CD14-positive monocyte (primary cell): Measurements from ENCODE around the gene EPHB2. TPM values are rescaled to one million over a fixed set of nuclear protein-coding genes. Genes with fewer than 3 reads are reported as not detected.
A peak's percentile ranks its signal among the peaks of the same experiment; 100 is the strongest.

Experiments used
- DNase-seq, 3 donors: peaks; one replicate each; pipeline ENCODE4 v3.0.0-alpha.2; 2011 to 2022
- H2AFZ ChIP-seq: 2 replicates; pipeline ENCODE4 v1.6.0; 2012; ENCODE audit warnings: mild to moderate bottlenecking, low read depth, low read length, inconsistent platforms; ENCODE audit not compliant: insufficient read depth, poor library complexity, severe bottlenecking
- H3K27ac ChIP-seq, 2 donors: 1 replicate in 1 of 2; 2 replicates in 1 of 2; pipeline ENCODE4 v1.5.1; 2012 to 2013; ENCODE audit warnings: low read length in 2 of 2, control low read depth in 1 of 2, inconsistent platforms in 1 of 2, low read depth in 1 of 2, mild to moderate bottlenecking in 1 of 2
- H3K27me3 ChIP-seq, 2 donors: one replicate each; pipeline versions ENCODE4 v1.6.0 to v1.6.1; 2011 to 2013; ENCODE audit warnings: low read length in 2 of 2; ENCODE audit not compliant: control insufficient read depth in 2 of 2, insufficient read depth in 2 of 2
- H3K36me3 ChIP-seq, 2 donors: replicated peaks in 1 of 2; 1 replicate in 1 of 2; 2 replicates in 1 of 2; pipeline versions ENCODE4 v1.5.1 to v1.6.1; 2012 to 2013; ENCODE audit warnings: low read length in 2 of 2, control low read depth in 1 of 2, inconsistent platforms in 1 of 2, mild to moderate bottlenecking in 1 of 2; ENCODE audit not compliant: insufficient read depth in 2 of 2, control insufficient read depth in 1 of 2
- H3K4me1 ChIP-seq, 2 donors: 1 replicate in 1 of 2; 2 replicates in 1 of 2; pipeline versions ENCODE4 v1.5.1 to v1.6.1; 2012 to 2013; ENCODE audit warnings: low read length in 2 of 2, control low read depth in 1 of 2, inconsistent platforms in 1 of 2, mild to moderate bottlenecking in 1 of 2, moderate library complexity in 1 of 2; ENCODE audit not compliant: insufficient read depth in 2 of 2, control insufficient read depth in 1 of 2
- H3K4me2 ChIP-seq: replicated peaks from 2 replicates; pipeline ENCODE3; 2012; ENCODE audit warnings: low read length, moderate library complexity, mild to moderate bottlenecking; ENCODE audit not compliant: poor library complexity, severe bottlenecking; ENCODE audit errors: extremely low read depth
- H3K4me3 ChIP-seq, 3 experiments: fragments of 200-600 bp in 1 of 3; sonication (generic) in 1 of 3; replicated peaks in 1 of 3; 1 replicate in 2 of 3; 2 replicates in 1 of 3; pipeline ENCODE4 v1.5.1; 2011 to 2013; ENCODE audit warnings: low read length in 3 of 3, mild to moderate bottlenecking in 3 of 3, control low read depth in 2 of 3, low read depth in 2 of 3, inconsistent platforms in 1 of 3, moderate library complexity in 1 of 3
- H3K79me2 ChIP-seq: 2 replicates; pipeline ENCODE4 v1.6.0; 2012; ENCODE audit warnings: mild to moderate bottlenecking, control low read depth, inconsistent platforms, low read length, moderate library complexity; ENCODE audit not compliant: insufficient read depth
- H3K9ac ChIP-seq: 2 replicates; pipeline ENCODE4 v1.6.0; 2017; ENCODE audit warnings: low read length, mild to moderate bottlenecking; ENCODE audit not compliant: insufficient read depth, poor library complexity, severe bottlenecking
- H3K9me3 ChIP-seq, 2 donors: replicated peaks in 1 of 2; 1 replicate in 1 of 2; 2 replicates in 1 of 2; pipeline versions ENCODE4 v1.5.1 to v1.6.1; 2012 to 2013; ENCODE audit warnings: low read length in 2 of 2, control low read depth in 1 of 2; ENCODE audit not compliant: control insufficient read depth in 1 of 2, insufficient read depth in 1 of 2
- H4K20me1 ChIP-seq: 2 replicates; pipeline ENCODE4 v1.6.0; 2012; ENCODE audit warnings: mild to moderate bottlenecking, low read length, control low read depth, moderate library complexity; ENCODE audit not compliant: insufficient read depth
- H3K27ac Mint-ChIP-seq, 7 donors: one replicate each; pipeline ENCODE4 v1.8.0; 2020; ENCODE audit warnings: mild to moderate bottlenecking in 7 of 7, mixed read lengths in 7 of 7, moderate library complexity in 6 of 7, inconsistent platforms in 2 of 7
- H3K27me3 Mint-ChIP-seq, 3 donors: one replicate each; pipeline ENCODE4 v1.8.0; 2021 to 2022; ENCODE audit warnings: low read depth in 3 of 3, mild to moderate bottlenecking in 3 of 3, mixed read lengths in 3 of 3, moderate library complexity in 3 of 3, inconsistent platforms in 1 of 3
- H3K36me3 Mint-ChIP-seq, 2 donors: one replicate each; pipeline ENCODE4 v1.8.0; 2020; ENCODE audit warnings: mixed read lengths in 2 of 2, inconsistent platforms in 1 of 2, mild to moderate bottlenecking in 1 of 2
- H3K4me1 Mint-ChIP-seq: one replicate; pipeline ENCODE4 v1.8.0; 2020; ENCODE audit warnings: mild to moderate bottlenecking, mixed read lengths
- H3K4me3 Mint-ChIP-seq, 2 donors: one replicate each; pipeline ENCODE4 v1.8.0; 2020; ENCODE audit warnings: mild to moderate bottlenecking in 2 of 2, mixed read lengths in 2 of 2, moderate library complexity in 1 of 2
- H3K9me3 Mint-ChIP-seq, 7 donors: one replicate each; pipeline ENCODE4 v1.8.0; 2020 to 2022; ENCODE audit warnings: mixed read lengths in 7 of 7, mild to moderate bottlenecking in 6 of 7, moderate library complexity in 6 of 7, inconsistent platforms in 2 of 7
- CTCF ChIP-seq: fragments of 200-600 bp; IDR thresholded peaks from one replicate; pipeline ENCODE4 v1.8.0; 2022; ENCODE audit warnings: antibody characterized with exemption, mild to moderate bottlenecking
- WGBS: methylation state at CpG from one replicate; pipeline ENCODE4 v1.1.5; 2013; ENCODE audit warnings: missing lambda C conversion rate; ENCODE audit not compliant: insufficient coverage; 5-methylcytosine and 5-hydroxymethylcytosine counted together
- intact Hi-C, 2 donors: fragments of 100-400 bp; cut with micrococcal nuclease; formaldehyde crosslinking; loops; one replicate each; pipeline versions ENCODE4 v1.15.0 to v1.15.1; 2023
- polyA plus RNA-seq, 3 donors: library from polyadenylated mRNA; depleted of rRNA in 1 of 3; unstranded in 2 of 3; stranded (reverse) in 1 of 3; fragments of 300-500 nt in 2 of 3; fragments of >200 nt in 1 of 3; fragmentation: Illumina TruSeq in 2 of 3; gene quantifications; 1 replicate in 2 of 3; 2 replicates in 1 of 3; pipeline ENCODE4 v1.2.3, GENCODE V29; 2012 to 2021

EPHB2 gene
- polyA plus RNA-seq, 3 donors: 2.9 to 5.6 (median 3.4) TPM

- no peak for DNase-seq
- Histone ChIP-seq H3K79me2 (no peaks in the 10 kb centered on the region), H3K9me3 (no peaks in the 10 kb centered on the region), H2AFZ (no peak overlapping the region), H3K4me2 (no peak overlapping the region), H4K20me1 (no peaks in the 10 kb centered on the region), H3K4me1 (no peaks in the 10 kb centered on the region), H3K4me3 (no peak overlapping the region), H3K9ac (no peak overlapping the region), H3K36me3 (no peaks in the 10 kb centered on the region), H3K27me3 (no peaks in the 10 kb centered on the region), H3K27ac (no peak overlapping the region)
- intact Hi-C loops: no loop called here
- Mint-ChIP-seq H3K27ac (peak overlapping the region in 1 of 7 donors; percentile 60), H3K4me3 (no peak overlapping the region), H3K9me3 (no peaks in the 10 kb centered on the region), H3K4me1 (no peaks in the 10 kb centered on the region), H3K27me3 (peaks cover 0 to 6% (median 3%) of the 10 kb centered on the region in 3 donors), H3K36me3 (no peaks in the 10 kb centered on the region)
- WGBS: 88% methylated on average over 1 of the region's 1 CpG
- TF ChIP-seq CTCF: no peak
Observed at GRCh38 chr1:22877980-22878379, 167.3 kb downstream of the EPHB2 start.

GRCh38 chr1:22878626-22879025, 168.0 kb downstream of the EPHB2 start:
- Histone ChIP-seq H2AFZ (no peak overlapping the region), H3K79me2 (no peaks in the 10 kb centered on the region), H3K4me1 (no peaks in the 10 kb centered on the region), H3K4me3 (no peak overlapping the region), H3K27me3 (no peaks in the 10 kb centered on the region), H4K20me1 (no peaks in the 10 kb centered on the region), H3K36me3 (no peaks in the 10 kb centered on the region), H3K27ac (no peak overlapping the region), H3K4me2 (no peak overlapping the region), H3K9ac (no peak overlapping the region), H3K9me3 (no peaks in the 10 kb centered on the region)
- no peak overlapping the region for H3K4me3 Mint-ChIP-seq
- no peak for DNase-seq
- 95% methylated on average over 13 of the region's 13 CpGs for WGBS
- no peaks in the 10 kb centered on the region for H3K9me3 Mint-ChIP-seq
- no peaks in the 10 kb centered on the region for H3K4me1 Mint-ChIP-seq
- H3K27me3 Mint-ChIP-seq: peaks cover 0 to 6% (median 1%) of the 10 kb centered on the region in 3 donors
- intact Hi-C loops: no loop called here
- peak overlapping the region in 1 of 7 donors; percentile 26 for H3K27ac Mint-ChIP-seq
- no peak for TF ChIP-seq CTCF
- H3K36me3 Mint-ChIP-seq: no peaks in the 10 kb centered on the region
